Trophoblast cell (in vitro differentiated cells and primary cell): ENCODE measurements around the gene KIF26B.

ENCODE experiments used
- DNase-seq, 2 donors: peaks; one replicate each; pipeline ENCODE4 v3.0.0-alpha.2; 2016
- H2AFZ ChIP-seq: 2 replicates; pipeline ENCODE4 v1.6.1; 2013; ENCODE audit warnings: low read length, moderate library complexity, mild to moderate bottlenecking; ENCODE audit not compliant: insufficient read depth, poor library complexity
- H2AK5ac ChIP-seq: 2 replicates; pipeline ENCODE4 v1.6.1; 2013; ENCODE audit warnings: mild to moderate bottlenecking, low read length
- H2BK120ac ChIP-seq: 2 replicates; pipeline ENCODE4 v1.6.1; 2013; ENCODE audit warnings: low read length, mild to moderate bottlenecking, moderate library complexity; ENCODE audit not compliant: insufficient read depth, poor library complexity
- H2BK12ac ChIP-seq: 2 replicates; pipeline ENCODE4 v1.6.1; 2013; ENCODE audit warnings: mild to moderate bottlenecking, low read length, moderate library complexity
- H2BK5ac ChIP-seq: 2 replicates; pipeline ENCODE4 v1.6.1; 2013; ENCODE audit warnings: low read length, low read depth, moderate library complexity, mild to moderate bottlenecking; ENCODE audit not compliant: poor library complexity
- H3K14ac ChIP-seq: 2 replicates; pipeline ENCODE4 v1.6.1; 2013; ENCODE audit warnings: mild to moderate bottlenecking, low read length
- H3K18ac ChIP-seq: 2 replicates; pipeline ENCODE4 v1.6.1; 2013; ENCODE audit warnings: mild to moderate bottlenecking, low read length
- H3K23ac ChIP-seq: 2 replicates; pipeline ENCODE4 v1.6.1; 2013; ENCODE audit warnings: low read length
- H3K27ac ChIP-seq: 2 replicates; pipeline ENCODE4 v1.5.1; 2013; ENCODE audit warnings: low read depth, mild to moderate bottlenecking, inconsistent platforms, low read length, moderate library complexity
- H3K27me3 ChIP-seq: 2 replicates; pipeline ENCODE4 v1.6.1; 2013; ENCODE audit warnings: inconsistent platforms, mild to moderate bottlenecking, low read length, moderate library complexity; ENCODE audit not compliant: insufficient read depth
- H3K36me3 ChIP-seq, 2 experiments: 1 replicate in 1 of 2; 2 replicates in 1 of 2; pipeline ENCODE4 v1.6.1; 2013; ENCODE audit warnings: low read length in 2 of 2, mild to moderate bottlenecking in 2 of 2, moderate library complexity in 1 of 2; ENCODE audit not compliant: insufficient read depth in 2 of 2, control insufficient read depth in 1 of 2
- H3K4ac ChIP-seq: 2 replicates; pipeline ENCODE4 v1.6.1; 2013; ENCODE audit warnings: low read depth, mild to moderate bottlenecking, low read length, moderate library complexity
- H3K4me1 ChIP-seq, 2 experiments: 1 replicate in 1 of 2; 2 replicates in 1 of 2; pipeline ENCODE4 v1.6.1; 2013; ENCODE audit warnings: low read length in 2 of 2, mild to moderate bottlenecking in 2 of 2, moderate library complexity in 1 of 2; ENCODE audit not compliant: insufficient read depth in 2 of 2, control insufficient read depth in 1 of 2
- H3K4me2 ChIP-seq: 2 replicates; pipeline ENCODE4 v1.6.1; 2013; ENCODE audit warnings: inconsistent platforms, mild to moderate bottlenecking, low read length, moderate library complexity
- H3K4me3 ChIP-seq: 2 replicates; pipeline ENCODE4 v1.5.1; 2013; ENCODE audit warnings: mild to moderate bottlenecking, low read depth, low read length, inconsistent platforms
- H3K79me1 ChIP-seq: one replicate; pipeline ENCODE4 v1.6.1; 2013; ENCODE audit warnings: low read length
- H3K79me2 ChIP-seq: 2 replicates; pipeline ENCODE4 v1.6.1; 2013; ENCODE audit warnings: low read length, mild to moderate bottlenecking; ENCODE audit not compliant: control insufficient read depth, insufficient read depth, poor library complexity
- H3K9ac ChIP-seq: 2 replicates; pipeline ENCODE4 v1.6.1; 2013; ENCODE audit warnings: mild to moderate bottlenecking, low read length
- H3K9me3 ChIP-seq: 2 replicates; pipeline ENCODE4 v1.6.1; 2013; ENCODE audit warnings: low read depth, mild to moderate bottlenecking, control low read depth, inconsistent platforms, low read length; ENCODE audit not compliant: insufficient read depth
- H4K12ac ChIP-seq: 2 replicates; pipeline ENCODE4 v1.6.1; 2013; ENCODE audit warnings: low read depth, mild to moderate bottlenecking, low read length, moderate library complexity
- H4K8ac ChIP-seq: 2 replicates; pipeline ENCODE4 v1.6.1; 2013; ENCODE audit warnings: low read depth, mild to moderate bottlenecking, low read length, moderate library complexity
- H4K91ac ChIP-seq: one replicate; pipeline ENCODE4 v1.6.1; 2013; ENCODE audit warnings: low read depth, mild to moderate bottlenecking, low read length, moderate library complexity
- WGBS: extraction: QIAGEN DNeasy Blood & Tissue Kit; methylation state at CpG from one replicate; pipeline ENCODE4 v1.1.7; 2013; ENCODE audit warnings: missing lambda C conversion rate; ENCODE audit not compliant: insufficient read length, insufficient coverage; ENCODE audit errors: extremely low coverage; 5-methylcytosine and 5-hydroxymethylcytosine counted together

The KIF26B gene

DNA sequence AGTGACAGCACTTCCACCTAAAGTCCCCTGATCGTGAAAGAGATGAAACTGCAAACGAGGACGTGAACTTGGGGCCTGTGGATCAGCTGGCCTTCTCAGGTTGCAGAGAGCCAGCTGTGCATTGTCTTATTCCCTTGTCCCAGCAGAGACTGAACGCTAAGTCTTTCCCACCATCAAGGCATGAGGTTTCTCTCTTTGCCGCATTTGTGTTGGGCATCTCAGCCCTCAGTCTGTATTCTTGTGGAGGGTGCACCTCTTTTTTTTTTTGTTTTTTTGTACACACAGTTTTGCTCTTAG lies 71.4 kb downstream of the KIF26B start:
- Histone ChIP-seq H4K12ac (no peak overlapping the region), H2BK120ac (no peak overlapping the region), H3K9ac (no peak overlapping the region), H4K8ac (no peak overlapping the region), H3K36me3 (peaks cover 2 to 5% of the 10 kb centered on the region in 2 experiments), H3K18ac (no peak overlapping the region), H2BK12ac (no peak overlapping the region), H3K4me1 (no peaks in the 10 kb centered on the region), H3K27ac (no peak overlapping the region), H2AFZ (no peak overlapping the region), H3K9me3 (no peaks in the 10 kb centered on the region), H2BK5ac (no peak overlapping the region), H3K23ac (no peak overlapping the region), H3K4ac (no peak overlapping the region), H3K79me2 (no peaks in the 10 kb centered on the region), H3K4me2 (no peak overlapping the region), H3K4me3 (no peak overlapping the region), H2AK5ac (no peak overlapping the region), H3K79me1 (no peaks in the 10 kb centered on the region), H3K14ac (no peak overlapping the region), H4K91ac (no peak overlapping the region), H3K27me3 (no peaks in the 10 kb centered on the region)
- no peak for DNase-seq
- no CpG with 5 or more reads among the region's 5 CpGs for WGBS

DNA sequence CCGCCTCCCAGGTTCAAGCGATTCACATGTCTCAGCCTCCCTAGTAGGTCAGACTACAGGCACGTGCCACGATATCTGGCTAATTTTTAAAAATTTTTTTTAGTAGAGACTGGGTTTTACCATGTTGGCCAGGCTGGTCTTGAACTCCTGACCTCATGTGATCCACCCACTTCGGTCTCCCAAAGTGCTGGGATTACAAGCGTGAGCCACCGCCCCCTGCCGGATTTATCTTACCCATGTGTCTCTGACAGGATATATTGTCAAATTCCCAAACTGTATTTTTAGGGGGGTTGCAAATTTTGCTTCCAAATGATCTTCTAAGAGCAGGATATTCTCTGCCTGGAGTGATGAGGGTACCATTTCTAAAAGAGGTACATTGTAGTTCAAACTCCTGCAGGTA lies 74.3 kb downstream of the KIF26B start:
- Histone ChIP-seq H3K4ac (no peak overlapping the region), H3K79me2 (no peaks in the 10 kb centered on the region), H4K91ac (no peak overlapping the region), H3K4me2 (no peak overlapping the region), H3K9ac (no peak overlapping the region), H3K27ac (no peak overlapping the region), H3K18ac (no peak overlapping the region), H2AFZ (no peak overlapping the region), H3K27me3 (no peaks in the 10 kb centered on the region), H4K12ac (no peak overlapping the region), H2BK120ac (no peak overlapping the region), H2BK5ac (no peak overlapping the region), H2BK12ac (no peak overlapping the region), H3K79me1 (no peaks in the 10 kb centered on the region), H3K14ac (no peak overlapping the region), H3K4me1 (no peaks in the 10 kb centered on the region), H2AK5ac (no peak overlapping the region), H3K9me3 (no peaks in the 10 kb centered on the region), H3K4me3 (no peak overlapping the region), H3K36me3 (peaks cover 2 to 5% of the 10 kb centered on the region in 2 experiments), H3K23ac (no peak overlapping the region), H4K8ac (no peak overlapping the region)
- no CpG with 5 or more reads among the region's 8 CpGs for WGBS
- DNase-seq: no peak

DNA sequence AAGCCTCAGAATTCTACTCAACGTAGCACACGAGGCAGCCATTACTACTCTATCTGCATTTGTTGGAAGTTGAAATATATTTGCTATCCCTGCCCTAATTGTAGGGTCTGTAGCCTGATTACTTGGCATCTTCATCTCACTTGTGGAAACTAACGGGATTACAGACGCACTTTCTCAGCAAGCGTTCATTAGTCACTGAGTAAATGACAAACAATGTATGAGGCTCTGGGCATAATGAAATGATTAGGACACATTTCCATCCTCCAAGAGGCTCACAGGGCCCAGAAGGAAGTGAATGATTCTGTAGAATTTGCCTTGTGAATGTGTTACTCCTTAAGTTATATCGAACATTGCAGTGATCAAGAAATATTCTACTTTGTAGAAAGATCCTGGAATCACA lies 78.1 kb downstream of the KIF26B start:
- Histone ChIP-seq H2AK5ac (no peak overlapping the region), H3K4me1 (peaks cover 0 to 3% of the 10 kb centered on the region in 2 experiments), H4K12ac (no peak overlapping the region), H3K14ac (no peak overlapping the region), H3K9ac (no peak overlapping the region), H3K4ac (no peak overlapping the region), H3K27me3 (no peaks in the 10 kb centered on the region), H3K4me2 (no peak overlapping the region), H3K18ac (no peak overlapping the region), H3K36me3 (peaks cover 0 to 2% of the 10 kb centered on the region in 2 experiments), H2BK120ac (no peak overlapping the region), H4K91ac (no peak overlapping the region), H3K23ac (no peak overlapping the region), H4K8ac (no peak overlapping the region), H2BK5ac (no peak overlapping the region), H3K4me3 (no peak overlapping the region), H3K79me1 (no peaks in the 10 kb centered on the region), H3K9me3 (no peaks in the 10 kb centered on the region), H3K27ac (no peak overlapping the region), H2BK12ac (no peak overlapping the region), H2AFZ (no peak overlapping the region), H3K79me2 (no peaks in the 10 kb centered on the region)
- DNase-seq: no peak
- WGBS: no CpG with 5 or more reads among the region's 6 CpGs

DNA sequence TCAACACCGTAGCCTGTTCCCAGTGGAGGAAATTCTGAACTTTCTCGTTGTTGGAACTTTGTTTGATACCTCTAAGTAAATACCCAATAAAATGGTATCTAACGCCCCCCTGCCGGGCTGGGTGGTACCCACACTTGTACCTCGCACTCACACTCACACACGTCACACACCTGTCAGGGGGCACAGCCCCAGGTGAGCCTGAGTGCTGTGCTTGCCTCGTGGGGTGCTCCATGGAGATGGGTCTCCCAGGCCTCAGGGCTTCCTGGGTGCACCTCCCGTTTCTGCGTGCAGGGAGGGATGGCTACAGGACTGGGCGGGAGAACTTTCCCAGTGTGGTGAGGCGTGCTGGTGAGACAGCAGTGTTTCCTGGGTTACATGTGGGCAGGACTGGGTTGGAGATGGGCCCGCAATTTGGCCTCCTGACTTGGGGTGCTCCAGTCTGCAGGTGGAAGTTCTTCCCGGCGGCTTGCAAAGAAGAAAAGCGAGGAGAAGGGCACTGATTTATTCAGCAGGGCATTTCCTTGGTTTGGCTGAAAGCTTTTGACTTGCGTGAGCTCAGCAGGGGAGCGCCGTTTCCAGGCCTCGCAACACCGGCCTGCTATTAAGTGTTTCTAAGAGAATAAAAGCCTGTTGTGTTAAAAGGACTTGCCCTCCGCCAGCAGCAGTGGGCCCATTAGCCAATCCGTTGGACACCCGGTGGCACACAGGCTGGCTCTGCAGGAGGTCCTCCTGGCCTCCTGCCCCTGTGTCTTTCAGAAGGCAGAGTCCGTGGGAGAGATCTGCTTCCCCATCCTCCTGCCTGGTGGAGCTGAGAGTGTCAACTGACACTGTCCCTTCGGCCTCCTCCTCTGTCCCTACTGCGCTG lies 79.7 kb downstream of the KIF26B start:
- Histone ChIP-seq H3K9ac (no peak overlapping the region), H3K14ac (no peak overlapping the region), H3K4ac (no peak overlapping the region), H4K91ac (no peak overlapping the region), H3K9me3 (no peaks in the 10 kb centered on the region), H3K4me1 (peaks cover 0 to 3% of the 10 kb centered on the region in 2 experiments), H3K23ac (no peak overlapping the region), H3K4me2 (no peak overlapping the region), H3K27ac (no peak overlapping the region), H3K27me3 (no peaks in the 10 kb centered on the region), H3K79me2 (no peaks in the 10 kb centered on the region), H3K36me3 (no peaks in the 10 kb centered on the region), H3K79me1 (no peaks in the 10 kb centered on the region), H2BK5ac (no peak overlapping the region), H3K4me3 (no peak overlapping the region), H3K18ac (no peak overlapping the region), H2BK12ac (no peak overlapping the region), H4K8ac (no peak overlapping the region), H2BK120ac (no peak overlapping the region), H4K12ac (no peak overlapping the region), H2AK5ac (no peak overlapping the region), H2AFZ (no peak overlapping the region)
- no peak for DNase-seq
- WGBS: no CpG with 5 or more reads among the region's 26 CpGs
